OCI-LY3 (cell line): ENCODE data around the gene DERA.
"Not testable (repeated sequence)": the region's sequence is repeated elsewhere in the genome, so short reads cannot be mapped to it uniquely, and the experiment has no call there.

Experiments used
- EZH2phosphoT487 ChIP-seq: fragments of 200-600 bp; shearing (Covaris generic); IDR thresholded peaks from 2 replicates; pipeline ENCODE4 v1.6.1; 2018; ENCODE audit warnings: antibody characterized with exemption, mixed run types, low read depth
- TF ChIP-seq, protein P1 (sequence below): fragments of 200-600, 300-600 bp; sonication (generic); IDR thresholded peaks from 2 replicates; pipeline ENCODE4 v1.5.1; 2014; ENCODE audit warnings: antibody characterized with exemption, low read length, low read depth

DNA sequence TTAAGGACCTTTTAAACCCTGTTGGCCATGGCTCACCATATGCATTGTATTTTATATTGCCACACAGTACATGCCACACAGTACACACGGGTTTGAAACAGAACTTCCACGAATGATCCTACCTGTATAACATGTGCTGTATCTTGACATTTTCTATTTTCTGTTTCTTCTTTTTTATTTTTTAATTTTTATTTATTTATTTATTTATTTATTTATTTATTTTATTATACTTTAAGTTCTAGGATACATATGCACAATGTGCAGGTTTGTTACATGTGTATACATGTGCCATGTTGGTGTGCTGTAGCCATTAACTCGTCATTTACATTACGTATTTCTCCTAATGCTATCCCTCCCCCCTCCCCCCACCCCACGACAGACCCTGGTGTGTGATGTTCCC, 32.4 kb downstream of the DERA start:
- TF ChIP-seq, protein P1, sequence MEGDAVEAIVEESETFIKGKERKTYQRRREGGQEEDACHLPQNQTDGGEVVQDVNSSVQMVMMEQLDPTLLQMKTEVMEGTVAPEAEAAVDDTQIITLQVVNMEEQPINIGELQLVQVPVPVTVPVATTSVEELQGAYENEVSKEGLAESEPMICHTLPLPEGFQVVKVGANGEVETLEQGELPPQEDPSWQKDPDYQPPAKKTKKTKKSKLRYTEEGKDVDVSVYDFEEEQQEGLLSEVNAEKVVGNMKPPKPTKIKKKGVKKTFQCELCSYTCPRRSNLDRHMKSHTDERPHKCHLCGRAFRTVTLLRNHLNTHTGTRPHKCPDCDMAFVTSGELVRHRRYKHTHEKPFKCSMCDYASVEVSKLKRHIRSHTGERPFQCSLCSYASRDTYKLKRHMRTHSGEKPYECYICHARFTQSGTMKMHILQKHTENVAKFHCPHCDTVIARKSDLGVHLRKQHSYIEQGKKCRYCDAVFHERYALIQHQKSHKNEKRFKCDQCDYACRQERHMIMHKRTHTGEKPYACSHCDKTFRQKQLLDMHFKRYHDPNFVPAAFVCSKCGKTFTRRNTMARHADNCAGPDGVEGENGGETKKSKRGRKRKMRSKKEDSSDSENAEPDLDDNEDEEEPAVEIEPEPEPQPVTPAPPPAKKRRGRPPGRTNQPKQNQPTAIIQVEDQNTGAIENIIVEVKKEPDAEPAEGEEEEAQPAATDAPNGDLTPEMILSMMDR = not testable (repeated sequence)
- TF ChIP-seq EZH2phosphoT487 = not testable (repeated sequence)
